Endothelial cell of umbilical vein (primary cell): Measurements from ENCODE around the gene ZNF778.

ENCODE experiments used
- CTCF ChIP-seq, 2 donors: IDR thresholded peaks; 1 replicate in 1 of 2; 2 replicates in 1 of 2; pipeline ENCODE4 v1.5.1; 2011; ENCODE audit warnings: low read length in 2 of 2, mild to moderate bottlenecking in 2 of 2, moderate library complexity in 2 of 2, control low read depth in 1 of 2, inconsistent platforms in 1 of 2, low read depth in 1 of 2; ENCODE audit not compliant: insufficient read depth in 1 of 2; ENCODE audit errors: extremely low read depth in 1 of 2
- EZH2 ChIP-seq: IDR thresholded peaks from 2 replicates; pipeline ENCODE4 v1.6.1; 2012; ENCODE audit warnings: borderline replicate concordance, low read depth, mild to moderate bottlenecking, moderate library complexity, low read length, inconsistent platforms; ENCODE audit not compliant: severe bottlenecking
- MAX ChIP-seq: IDR thresholded peaks from 2 replicates; pipeline ENCODE4 v1.6.1; 2011; ENCODE audit not compliant: insufficient read depth, insufficient read length
- POLR2A ChIP-seq: IDR thresholded peaks from 2 replicates; pipeline ENCODE4 v1.6.1; 2012; ENCODE audit warnings: low read depth, mild to moderate bottlenecking, control low read depth, low read length

- TF ChIP-seq CTCF (IDR thresholded peaks at IDR 0.05; ENCODE audit: extremely low read depth in 1 of 2, insufficient read depth in 1 of 2, low read depth in 1 of 2, low read length in 2 of 2): no peak
- no peak for TF ChIP-seq MAX
- TF ChIP-seq EZH2: no peak
- no peak for TF ChIP-seq POLR2A
Measured at GRCh38 chr16:89285381-89285780, 67.9 kb downstream of the ZNF778 start.
